ENCODE results near the gene NOL4L. TPM values are rescaled to one million over a fixed set of nuclear protein-coding genes. Genes with fewer than 3 reads are reported as not detected.

NOL4L gene
- total and polyA plus RNA-seq, 2 experiments from 2014 or later, result 38.8 to 39.2 TPM

- no peak for TF ChIP-seq REST (IDR thresholded peaks at IDR 0.05; ENCODE audit: unreplicated experiment)
- no peak for TF ChIP-seq CTCF (conservative IDR thresholded peaks at IDR 0.05; ENCODE audit: low read depth in 2 of 2)
- no peak for TF ChIP-seq CREB1 (CRISPR knock-in tag; IDR thresholded peaks at IDR 0.05; ENCODE audit: low read depth)
Observed at GRCh38 chr20:32478576-32478975, 106.6 kb downstream of the NOL4L start (continued).

- 0 out of 2 replicates have a peak overlapping the region, but pooled peaks have one; percentile 93 for H3K4me2 ChIP-seq
- ATAC-seq, result no peak
- Mint-ChIP-seq H3K27me3 (ENCODE audit: insufficient read depth, low read depth, poor library complexity) (peaks cover 12% of the 10 kb centered on the region), H3K4me3 (no peak overlapping the region; the same call in 2 of the 3 replicates), H3K9me3 (no peaks in the 10 kb centered on the region), H3K27ac (peak overlapping the region; percentile 23; the same call in 1 of the 2 replicates), H3K36me3 (ENCODE audit: low read depth) (peaks cover 5% of the 10 kb centered on the region; the same call in 1 of the 3 replicates), H3K4me1 (peaks cover 73% of the 10 kb centered on the region)
- H3K4me1 ChIP-seq (ENCODE audit: insufficient read depth), result peaks cover 75% of the 10 kb centered on the region
- H3K27me3 ChIP-seq (ENCODE audit: insufficient read depth), result no peaks in the 10 kb centered on the region
- no peak overlapping the region for H3K4me3 ChIP-seq
- H4K20me1 ChIP-seq (replicated peaks; ENCODE audit: insufficient read depth), result peaks cover 66% of the 10 kb centered on the region
- peaks cover 91% of the 10 kb centered on the region for H3K79me2 ChIP-seq (replicated peaks; ENCODE audit: insufficient read depth)
- H3K9me2 ChIP-seq (ENCODE audit: insufficient read depth), result no peaks in the 10 kb centered on the region
- no peak for DNase-seq (ENCODE audit: low spot score)
- H3F3A ChIP-seq (replicated peaks; ENCODE audit: low read depth), result peaks cover 45% of the 10 kb centered on the region
- H3K36me3 ChIP-seq (ENCODE audit: insufficient read depth), result no peaks in the 10 kb centered on the region; the same call in 1 of the 2 replicates
- H3K27ac ChIP-seq (ENCODE audit: low read depth), result no peak overlapping the region
- H2AFZ ChIP-seq, result no peak overlapping the region
- TF ChIP-seq CTCF (conservative IDR thresholded peaks at IDR 0.05; ENCODE audit: low read depth in 2 of 2), result no peak
- TF ChIP-seq NANOG (IDR thresholded peaks at IDR 0.05; ENCODE audit: borderline replicate concordance), result no peak
- no peak for TF ChIP-seq ZNF331 (CRISPR knock-in tag; IDR thresholded peaks at IDR 0.05; ENCODE audit: low read depth)
- TF ChIP-seq STAT1 (IDR thresholded peaks at IDR 0.05; ENCODE audit: unreplicated experiment), result no peak
- TF ChIP-seq REST (IDR thresholded peaks at IDR 0.05; ENCODE audit: unreplicated experiment), result no peak
- no peak for TF ChIP-seq POLR2AphosphoS5 (IDR thresholded peaks at IDR 0.05; ENCODE audit: low read depth)
- TF ChIP-seq EZH2 (IDR thresholded peaks at IDR 0.05; ENCODE audit: low read depth, unreplicated experiment), result no peak
- TF ChIP-seq JUNB (IDR thresholded peaks at IDR 0.05; ENCODE audit: unreplicated experiment), result no peak
- no peak for TF ChIP-seq EZH2phosphoT487 (IDR thresholded peaks at IDR 0.05; ENCODE audit: unreplicated experiment)
- no peak for TF ChIP-seq ZNF114 (CRISPR knock-in tag; IDR thresholded peaks at IDR 0.05)
- no peak for TF ChIP-seq CREB1 (CRISPR knock-in tag; IDR thresholded peaks at IDR 0.05; ENCODE audit: low read depth)
Observed at GRCh38 chr20:32477594-32478512, 107.3 kb downstream of the NOL4L start.

All from GM23338 (cell line).